Effector CD4-positive, alpha-beta T cell (primary cell): Measurements from ENCODE around the gene RBM34.
"Not testable (repeated sequence)": the region's sequence is repeated elsewhere in the genome, so short reads cannot be mapped to it uniquely, and the experiment has no call there.

ENCODE experiments used
- DNase-seq: peaks from one replicate; pipeline ENCODE4 v3.0.0-alpha.2; 2020

RBM34 gene

GRCh38 chr1:235091319-235092044 is 69.6 kb downstream of the RBM34 start:
- DNase-seq = not testable (repeated sequence)

DNA sequence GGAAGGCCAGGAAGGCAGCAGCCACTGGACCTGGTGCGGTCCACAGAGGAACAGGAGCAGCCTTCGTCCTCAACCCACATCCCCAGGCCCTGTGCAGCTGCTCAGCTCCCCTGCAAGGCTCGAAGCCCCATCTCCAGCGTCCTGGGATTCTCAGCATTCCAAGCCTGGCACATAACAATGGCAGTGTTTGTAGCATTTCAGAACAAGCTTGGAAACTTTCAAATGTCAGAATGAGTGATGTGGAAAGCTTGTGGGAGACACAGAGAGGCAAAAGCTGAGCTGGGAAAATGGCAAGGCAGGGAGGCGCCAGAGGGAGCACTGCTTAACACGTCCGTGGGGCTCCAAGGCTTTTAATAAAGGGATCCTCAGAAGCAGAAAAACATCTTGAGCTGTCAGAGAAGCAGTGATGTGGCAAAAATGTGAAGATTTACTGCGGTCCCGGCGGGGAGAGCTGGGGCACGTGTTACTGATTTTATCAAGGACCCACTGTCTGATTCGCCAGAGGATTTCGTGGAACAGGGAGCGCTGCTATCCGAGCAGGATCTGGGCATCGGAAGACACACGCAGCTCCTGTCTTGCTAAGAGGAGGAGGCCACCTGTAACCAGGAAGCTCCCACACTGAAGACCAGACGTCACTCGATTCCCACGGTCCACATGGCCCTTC is 70.5 kb downstream of the RBM34 start:
- no peak for DNase-seq

DNA sequence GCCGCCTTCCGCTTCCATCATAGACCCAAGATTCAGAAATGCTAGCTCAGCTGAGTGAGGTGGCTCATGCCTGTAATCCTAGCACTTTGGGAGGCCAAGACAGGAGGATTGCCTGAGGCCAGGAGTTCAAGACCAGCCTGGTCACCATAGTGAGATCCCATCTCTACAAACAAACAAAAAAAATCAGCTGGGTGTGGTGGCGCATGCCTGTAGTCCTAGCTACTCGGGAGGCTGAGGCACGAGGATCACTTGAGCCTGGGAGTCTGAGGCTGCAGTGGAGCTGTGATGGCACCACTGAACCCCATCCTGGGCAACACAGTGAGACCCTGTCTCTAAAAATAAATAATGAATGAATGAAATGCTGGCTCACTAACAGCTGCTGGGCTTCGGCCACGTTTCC is 72.1 kb downstream of the RBM34 start:
- no peak for DNase-seq

DNA sequence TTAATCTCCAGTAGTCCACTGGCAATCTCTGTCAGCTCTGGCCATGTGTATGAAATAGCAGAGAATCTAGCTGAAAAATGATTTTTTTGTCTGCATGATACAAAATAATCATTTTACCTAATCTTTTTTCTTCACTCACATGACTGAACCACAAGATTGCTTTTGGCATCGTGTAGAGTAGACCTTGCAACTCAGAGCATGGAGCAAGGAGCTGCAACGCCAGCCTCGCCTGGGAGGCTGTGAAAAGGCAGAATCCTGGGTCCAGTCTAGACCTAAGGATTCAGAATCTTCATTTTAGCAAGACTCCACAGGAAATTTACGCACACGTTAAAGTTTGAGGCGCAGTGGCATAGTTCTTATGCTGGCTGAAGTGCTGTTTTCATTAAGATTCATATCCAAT is 72.6 kb downstream of the RBM34 start:
- no peak for DNase-seq

DNA sequence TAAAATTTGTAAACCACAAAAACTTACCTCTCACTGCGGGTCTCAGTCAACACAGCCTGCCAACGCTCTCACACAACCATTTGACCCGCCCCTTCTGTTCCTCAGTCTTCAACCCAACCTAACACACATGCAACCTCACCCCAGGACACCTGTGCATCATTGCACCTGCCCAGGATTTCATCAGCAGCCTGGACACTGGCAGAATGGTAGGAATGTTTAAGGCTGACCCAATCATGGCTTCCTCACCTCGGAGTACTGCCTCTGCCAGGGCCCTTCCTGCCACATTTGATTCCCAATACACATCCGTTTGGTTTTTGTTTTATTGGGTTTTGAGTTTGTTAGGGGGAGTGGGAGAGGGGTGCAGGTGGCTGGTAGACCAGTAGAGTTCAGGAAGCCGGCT is 73.1 kb downstream of the RBM34 start:
- no peak for DNase-seq

DNA sequence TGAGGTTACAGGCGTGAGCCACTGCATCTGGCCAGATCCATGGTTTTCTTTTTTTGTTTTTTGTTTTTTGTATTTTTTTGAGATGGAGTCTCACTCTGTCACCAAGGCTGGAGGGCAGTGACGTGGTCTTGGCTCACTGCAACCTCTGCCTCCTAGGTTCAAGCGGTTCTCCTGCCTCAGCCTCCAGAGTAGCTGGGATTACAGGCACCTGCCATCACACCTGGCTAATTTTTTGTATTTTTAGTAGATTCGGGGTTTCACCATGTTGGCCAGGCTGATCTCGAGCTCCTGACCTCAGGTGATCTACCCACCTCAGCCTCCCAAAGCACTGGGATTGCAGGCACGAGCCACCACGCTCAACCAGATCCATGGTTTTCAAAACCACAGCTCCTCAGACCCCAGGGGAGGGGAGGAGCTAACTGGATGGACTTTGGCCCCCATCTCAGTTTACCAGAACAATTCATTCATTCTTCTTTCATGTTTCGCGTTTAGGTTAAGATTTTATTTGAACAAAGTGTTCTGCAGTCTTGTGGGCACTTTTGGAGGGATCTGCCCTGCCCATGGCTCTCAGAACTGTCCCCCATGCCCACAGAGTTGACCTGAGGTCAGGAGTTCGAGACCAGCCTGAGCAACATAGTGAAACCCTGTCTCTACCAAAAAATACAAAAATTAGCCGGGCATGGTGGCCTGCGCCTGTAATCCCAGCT is 75.5 kb downstream of the RBM34 start:
- not testable (repeated sequence) for DNase-seq
